Mucosa of descending colon (tissue), 3 donors: ENCODE measurements around the gene HS3ST3A1. TPM values are rescaled to one million over a fixed set of nuclear protein-coding genes. Genes with fewer than 3 reads are reported as not detected.

Source experiments
- ATAC-seq: fragments of 200-7000 bp; cut with Tn5 transposase; one replicate; pipeline ENCODE4 v1.9.1; 2020; ENCODE audit warnings: mild to moderate bottlenecking, moderate library complexity
- DNase-seq, 3 donors: peaks; one replicate each; pipeline ENCODE4 v3.0.0-alpha.2; 2020
- H3K36me3 ChIP-seq: fragments of 200-600 bp; one replicate; pipeline ENCODE4 v1.8.0; 2021; ENCODE audit warnings: low read depth, mild to moderate bottlenecking
- H3K4me1 ChIP-seq: fragments of 200-600 bp; one replicate; pipeline ENCODE4 v1.8.0; 2021; ENCODE audit warnings: low read depth, mild to moderate bottlenecking
- H3K4me3 ChIP-seq: fragments of 200-600 bp; one replicate; pipeline ENCODE4 v1.8.0; 2021; ENCODE audit warnings: mild to moderate bottlenecking
- H3K9me3 ChIP-seq: fragments of 200-600 bp; one replicate; pipeline ENCODE4 v1.8.0; 2021; ENCODE audit warnings: mild to moderate bottlenecking
- intact Hi-C, 2 donors: fragments of 100-400 bp; cut with DNase I in 1 of 2; cut with micrococcal nuclease in 1 of 2; formaldehyde crosslinking; loops; one replicate each; pipeline versions ENCODE4 v1.11.0 to v1.11.1; 2022; cut with DNase I, micrococcal nuclease
- total RNA-seq, 3 donors: library from RNA; stranded (reverse); fragmentation: NEBNext Ultra II Directional in 2 of 3; extraction: Animal tissue kit (Norgen Biotek cat#: 25700) in 2 of 3; gene quantifications; one replicate each; pipeline versions ENCODE4 v1.2.1 to v1.2.4, GENCODE V29; 2021 to 2023
- TF ChIP-seq, protein P1 (sequence below): fragments of 200-600 bp; IDR thresholded peaks from one replicate; pipeline ENCODE4 v1.8.0; 2022; ENCODE audit warnings: antibody characterized with exemption, mild to moderate bottlenecking
- donor health status: DM: no; HTN: no; CAD: no; lungs with moderate emphysema.
- donor health status: DM: no; HTN: no; CAD: no.
- donor health status: DM: no; HTN: yes; CAD: no.

Gene HS3ST3A1
- total RNA-seq, 3 donors from 2014 or later = 0.65 to 1.2 TPM; not detected in 1

DNA sequence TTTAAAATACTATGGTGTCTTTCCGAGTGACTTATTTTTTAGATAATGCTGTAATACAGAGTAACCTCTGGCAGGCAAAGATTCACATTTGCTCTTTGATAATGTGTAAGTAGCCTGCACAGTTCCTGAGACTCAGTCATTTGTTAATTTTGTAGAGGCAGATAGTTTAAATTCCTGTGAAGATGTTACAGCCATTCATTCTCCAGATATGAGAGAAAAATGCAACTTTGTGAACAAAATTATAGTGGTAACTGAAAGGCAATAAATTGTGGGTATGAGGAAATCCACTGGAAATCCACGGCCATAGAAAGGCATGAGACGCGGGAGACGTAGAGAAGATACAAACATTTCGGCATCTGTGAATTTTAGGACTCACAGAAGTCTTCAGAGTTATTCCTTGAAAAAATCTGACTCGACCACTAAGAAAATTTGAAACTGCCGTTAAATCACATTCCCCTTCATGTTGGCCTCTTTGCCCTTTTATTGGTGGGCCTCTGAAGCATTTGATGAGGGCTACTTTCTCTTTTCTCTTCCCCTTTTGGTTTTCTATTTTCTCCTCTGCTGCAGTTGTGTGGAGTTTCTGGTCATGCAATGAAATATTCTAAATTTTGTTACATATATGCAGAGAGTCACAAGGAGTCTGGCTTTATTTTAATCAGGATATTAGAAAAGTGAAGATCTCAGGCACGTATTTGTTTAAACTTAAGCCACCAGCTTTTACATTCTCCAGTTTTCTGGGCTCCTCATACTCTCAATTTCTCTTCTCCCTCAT lies 18.8 kb downstream of the HS3ST3A1 start:
- no peak overlapping the region for H3K4me3 ChIP-seq
- TF ChIP-seq, protein P1, sequence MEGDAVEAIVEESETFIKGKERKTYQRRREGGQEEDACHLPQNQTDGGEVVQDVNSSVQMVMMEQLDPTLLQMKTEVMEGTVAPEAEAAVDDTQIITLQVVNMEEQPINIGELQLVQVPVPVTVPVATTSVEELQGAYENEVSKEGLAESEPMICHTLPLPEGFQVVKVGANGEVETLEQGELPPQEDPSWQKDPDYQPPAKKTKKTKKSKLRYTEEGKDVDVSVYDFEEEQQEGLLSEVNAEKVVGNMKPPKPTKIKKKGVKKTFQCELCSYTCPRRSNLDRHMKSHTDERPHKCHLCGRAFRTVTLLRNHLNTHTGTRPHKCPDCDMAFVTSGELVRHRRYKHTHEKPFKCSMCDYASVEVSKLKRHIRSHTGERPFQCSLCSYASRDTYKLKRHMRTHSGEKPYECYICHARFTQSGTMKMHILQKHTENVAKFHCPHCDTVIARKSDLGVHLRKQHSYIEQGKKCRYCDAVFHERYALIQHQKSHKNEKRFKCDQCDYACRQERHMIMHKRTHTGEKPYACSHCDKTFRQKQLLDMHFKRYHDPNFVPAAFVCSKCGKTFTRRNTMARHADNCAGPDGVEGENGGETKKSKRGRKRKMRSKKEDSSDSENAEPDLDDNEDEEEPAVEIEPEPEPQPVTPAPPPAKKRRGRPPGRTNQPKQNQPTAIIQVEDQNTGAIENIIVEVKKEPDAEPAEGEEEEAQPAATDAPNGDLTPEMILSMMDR = no peak
- no peaks in the 10 kb centered on the region for H3K36me3 ChIP-seq
- no peaks in the 10 kb centered on the region for H3K9me3 ChIP-seq
- DNase-seq (no peak), ATAC-seq (no peak)
- intact Hi-C loops = no loop called here
- H3K4me1 ChIP-seq = no peaks in the 10 kb centered on the region

DNA sequence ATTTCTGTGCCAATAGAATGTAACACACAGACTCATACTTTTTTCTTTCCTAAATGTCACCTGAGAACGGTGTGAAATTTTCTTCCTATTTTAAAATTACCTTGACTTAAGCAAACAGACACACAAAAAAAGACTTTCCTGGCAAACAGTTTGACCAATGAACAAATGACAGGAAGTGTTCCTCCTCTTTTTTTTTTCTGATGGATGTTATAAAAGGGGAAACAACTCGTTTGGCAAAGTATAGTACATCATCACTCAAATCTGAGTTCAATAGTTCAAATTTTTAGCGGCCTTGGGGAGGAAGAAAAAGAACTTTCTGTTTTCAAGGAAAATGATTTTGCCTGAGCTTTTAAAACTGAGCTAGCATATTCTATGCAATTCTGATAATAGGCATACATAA lies 19.8 kb downstream of the HS3ST3A1 start:
- H3K4me1 ChIP-seq = no peaks in the 10 kb centered on the region
- ATAC-seq (no peak), DNase-seq (no peak)
- H3K9me3 ChIP-seq = no peaks in the 10 kb centered on the region
- intact Hi-C loops = no loop called here
- H3K36me3 ChIP-seq = no peaks in the 10 kb centered on the region
- no peak overlapping the region for H3K4me3 ChIP-seq
- TF ChIP-seq, protein P1 = no peak

DNA sequence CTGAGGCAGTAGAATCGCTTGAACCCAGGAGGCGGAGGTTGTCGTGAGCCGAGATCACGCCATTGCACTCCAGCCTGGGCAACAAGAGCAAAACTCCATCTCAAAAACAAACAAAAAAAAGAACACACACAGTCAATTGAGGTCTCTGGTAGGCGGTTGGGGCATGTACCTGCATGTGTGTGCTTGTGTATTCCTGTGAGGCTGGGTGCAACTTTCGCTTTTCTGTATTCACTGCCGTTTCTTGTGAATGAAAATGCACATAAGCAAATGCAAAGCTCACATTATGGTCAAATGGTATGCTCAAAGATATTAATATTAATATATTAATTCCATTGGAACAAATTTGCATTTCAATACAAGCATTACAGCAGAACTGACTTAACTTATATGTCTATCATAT lies 20.9 kb downstream of the HS3ST3A1 start:
- intact Hi-C loops = no loop called here
- TF ChIP-seq, protein P1 = no peak
- ATAC-seq = no peak

DNA sequence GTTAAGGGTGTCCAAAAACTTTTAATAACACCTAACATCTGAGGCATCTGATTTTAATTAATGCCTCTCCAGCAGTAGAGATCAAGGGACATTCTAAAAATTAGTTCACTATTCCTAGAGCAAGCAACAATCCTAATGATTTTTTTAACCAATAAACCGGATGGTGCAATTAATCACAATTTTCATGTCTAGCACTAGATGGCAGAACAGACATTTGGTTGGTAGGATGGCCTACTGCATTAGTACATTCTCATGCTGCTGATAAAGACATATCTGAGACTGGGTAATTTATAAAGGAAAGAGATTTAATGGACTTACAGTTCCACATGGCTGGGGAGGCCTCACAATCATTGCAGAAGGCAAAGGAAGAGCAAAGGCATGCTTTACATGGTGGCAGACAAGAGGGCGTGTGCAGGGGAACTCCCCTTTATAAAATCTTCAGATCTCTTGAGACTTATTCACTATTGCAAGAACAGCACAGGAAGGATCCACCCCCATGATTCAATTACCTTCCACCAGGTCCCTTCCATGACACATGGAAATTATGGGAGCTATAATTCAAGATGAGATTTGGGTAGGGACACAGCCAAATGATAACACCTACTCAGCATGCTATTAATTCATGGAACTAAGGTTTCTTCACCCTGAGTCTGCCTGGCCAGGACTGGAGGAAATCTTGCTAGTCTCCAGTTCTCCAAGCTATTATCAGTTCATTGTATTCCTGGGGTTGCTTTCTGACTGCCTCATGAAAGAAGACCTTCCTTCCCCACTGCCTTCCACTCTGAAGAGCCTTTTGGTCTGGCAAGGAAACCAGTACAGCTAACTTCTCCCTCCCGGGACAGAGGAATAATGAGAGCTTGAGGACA lies 24.8 kb downstream of the HS3ST3A1 start:
- ATAC-seq = no peak
- DNase-seq = no peak
- intact Hi-C loops = no loop called here
- H3K4me1 ChIP-seq = no peaks in the 10 kb centered on the region
- TF ChIP-seq, protein P1 = no peak
- no peaks in the 10 kb centered on the region for H3K36me3 ChIP-seq
- no peaks in the 10 kb centered on the region for H3K9me3 ChIP-seq
- H3K4me3 ChIP-seq = no peak overlapping the region

More for the DNA sequence above, 20.9 kb downstream of the HS3ST3A1 start:
- no peaks in the 10 kb centered on the region for H3K4me1 ChIP-seq
- H3K4me3 ChIP-seq = no peak overlapping the region
- H3K36me3 ChIP-seq = no peaks in the 10 kb centered on the region
- DNase-seq = no peak
- no peaks in the 10 kb centered on the region for H3K9me3 ChIP-seq

DNA sequence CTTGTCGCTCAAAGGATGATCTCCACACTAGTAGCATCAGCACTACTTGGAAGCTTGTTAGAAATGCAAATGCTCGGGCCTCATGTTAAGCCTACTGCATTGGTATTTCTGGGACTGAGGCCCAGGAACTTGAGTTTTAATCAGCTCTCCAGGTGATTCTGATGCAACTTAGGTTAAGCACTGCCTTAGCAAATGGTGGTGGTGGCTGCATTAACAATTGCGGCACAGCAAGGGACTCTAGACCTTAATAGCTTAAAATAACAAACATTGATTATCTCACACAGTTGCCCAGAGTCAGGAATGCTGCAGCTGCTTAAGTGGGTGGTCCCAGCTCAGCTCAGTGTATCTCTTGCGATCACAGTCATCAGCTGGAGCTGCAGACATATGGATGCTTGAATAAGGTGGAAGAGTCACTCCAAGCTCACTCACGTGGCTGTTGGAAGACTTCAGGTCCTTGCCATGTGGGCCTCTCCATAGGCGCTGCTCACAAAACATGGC lies 25.8 kb downstream of the HS3ST3A1 start:
- no peak for DNase-seq
- no peak for ATAC-seq
- H3K4me1 ChIP-seq = no peaks in the 10 kb centered on the region
- intact Hi-C loops = no loop called here
- no peaks in the 10 kb centered on the region for H3K36me3 ChIP-seq
- TF ChIP-seq, protein P1 = no peak
- H3K4me3 ChIP-seq = no peak overlapping the region
- H3K9me3 ChIP-seq = no peaks in the 10 kb centered on the region
